Pancreas (tissue), 10 donors: ENCODE measurements around the gene PDXK. TPM values are rescaled to one million over a fixed set of nuclear protein-coding genes. Genes with fewer than 3 reads are reported as not detected.
A peak's percentile ranks its signal among the peaks of the same experiment; 100 is the strongest.

Source experiments
- ATAC-seq, 4 donors: fragments of 200-7000 bp; cut with Tn5 transposase; one replicate each; pipeline versions ENCODE4 v1.8.0 to v1.9.1; 2020; ENCODE audit warnings: mild to moderate bottlenecking in 4 of 4, moderate library complexity in 4 of 4
- DNase-seq, 6 donors: peaks; one replicate each; pipeline ENCODE4 v3.0.0-alpha.2; 2020
- FAIRE-seq: peaks from 2 replicates; lab custom pipeline; 2012; peaks lifted over from hg19 to GRCh38; lab: Jason Lieb, UNC
- H3K27ac ChIP-seq, 4 donors: fragments of 200-600 bp; sonication (generic); 1 replicate in 3 of 4; 2 replicates in 1 of 4; pipeline versions ENCODE4 v1.5.0 to v1.8.0; 2020
- H3K27me3 ChIP-seq, 4 donors: fragments of 200-600 bp; one replicate each; pipeline ENCODE4 v1.8.0; 2021
- H3K36me3 ChIP-seq, 3 donors: fragments of 200-600 bp; sonication (generic) in 1 of 3; one replicate each; pipeline versions ENCODE4 v1.5.0 to v1.8.0; 2020 to 2021
- H3K4me1 ChIP-seq, 3 donors: fragments of 200-600 bp; one replicate each; pipeline ENCODE4 v1.8.0; 2021
- H3K4me3 ChIP-seq, 4 donors: fragments of 200-600 bp; sonication (generic) in 2 of 4; one replicate each; pipeline versions ENCODE4 v1.5.0 to v1.8.0; 2020 to 2021
- H3K9me3 ChIP-seq, 4 donors: fragments of 200-600 bp; one replicate each; pipeline ENCODE4 v1.8.0; 2021
- CTCF ChIP-seq, 4 donors: fragments of 200-600 bp; sonication (generic) in 3 of 4; IDR thresholded peaks; one replicate each; pipeline versions ENCODE4 v1.5.0 to v1.8.0; 2021; ENCODE audit warnings: antibody characterized with exemption in 4 of 4
- WGBS, 2 donors: extraction: QIAGEN DNeasy Blood & Tissue Kit; methylation state at CpG; one replicate each; pipeline ENCODE4 v1.1.7; 2013; 5-methylcytosine and 5-hydroxymethylcytosine counted together
- intact Hi-C, 3 donors: fragments of 100-400 bp; cut with DNase I; formaldehyde crosslinking; loops; one replicate each; pipeline versions ENCODE4 v1.11.1 to v1.14.2; 2022
- polyA plus RNA-seq, 2 donors: library from polyadenylated mRNA; stranded (reverse); fragments of 200-250 nt; gene quantifications; one replicate each; pipeline ENCODE4 v1.2.3, GENCODE V29; 2013
- total RNA-seq, 6 donors: library from RNA; stranded (reverse); fragmentation: NEBNext Ultra II Directional in 4 of 6; extraction: Animal tissue kit (Norgen Biotek cat#: 25700) in 4 of 6; gene quantifications; one replicate each; pipeline versions ENCODE4 v1.2.1 to v1.2.4, GENCODE V29; 2021 to 2023
- donor health status: healthy with polysubstance abuse.
- donor health status: DM: no; HTN: no; CAD: no; lungs with moderate emphysema.
- donor health status: DM: no; HTN: no; CAD: no.
- donor health status: control.
- donor health status: control.
- donor health status: Bipolar disorder and iron deficiency.
- donor health status: DM: yes; HTN: yes; CAD: no.
- donor health status: DM: no; HTN: no; CAD: no.
- donor health status: DM: no; HTN: no; CAD: no.
- donor health status: DM: yes; HTN: yes; CAD: no.

Gene PDXK
- total and polyA plus RNA-seq, 8 donors, result 63.2 to 100 (median 65.9) TPM

GRCh38 chr21:43735236-43736091 is 16.5 kb downstream of the PDXK start:
- Histone ChIP-seq H3K9me3 (no peaks in the 10 kb centered on the region), H3K36me3 (peaks cover 0 to 5% (median 0%) of the 10 kb centered on the region in 3 donors), H3K4me3 (no peak overlapping the region), H3K27me3 (no peaks in the 10 kb centered on the region), H3K27ac (no peak overlapping the region), H3K4me1 (peaks cover 6 to 17% (median 16%) of the 10 kb centered on the region in 3 donors)
- intact Hi-C loops, result no loop called here
- WGBS, 2 donors, result 92 to 93% methylated on average over 22 of the region's 22 CpGs
- TF ChIP-seq CTCF (IDR thresholded peaks at IDR 0.05), result no peak
- ATAC-seq (no peak), FAIRE-seq (no peak), DNase-seq (peak in 1 of 6 donors; percentile 64)

- WGBS, 2 donors, result 92 to 93% methylated on average over 25 of the region's 25 CpGs
- no peaks in the 10 kb centered on the region for H3K27me3 ChIP-seq
- DNase-seq, result no peak
- FAIRE-seq, result no peak
- no peak for TF ChIP-seq CTCF (IDR thresholded peaks at IDR 0.05)
- H3K4me1 ChIP-seq, result peaks cover 6 to 16% (median 16%) of the 10 kb centered on the region in 3 donors
- H3K27ac ChIP-seq, result no peak overlapping the region
- ATAC-seq, result no peak
- intact Hi-C loops, result no loop called here
- H3K36me3 ChIP-seq, result peaks cover 0 to 5% (median 0%) of the 10 kb centered on the region in 3 donors
- no peaks in the 10 kb centered on the region for H3K9me3 ChIP-seq
- H3K4me3 ChIP-seq, result no peak overlapping the region
These were observed 17.4 kb downstream of the PDXK start for GRCh38 chr21:43736224-43736883.

GRCh38 chr21:43737158-43737950 is 18.4 kb downstream of the PDXK start:
- no peaks in the 10 kb centered on the region for H3K27me3 ChIP-seq
- H3K4me1 ChIP-seq, result peaks cover 6 to 11% (median 10%) of the 10 kb centered on the region in 3 donors
- WGBS, 2 donors, result 92 to 95% methylated on average over 34 to 35 of the region's 35 CpGs
- ATAC-seq (no peak), DNase-seq (peak in 1 of 6 donors; percentile 61), FAIRE-seq (no peak)
- H3K27ac ChIP-seq, result no peak overlapping the region
- intact Hi-C loops, result no loop called here
- no peaks in the 10 kb centered on the region for H3K9me3 ChIP-seq
- H3K4me3 ChIP-seq, result no peak overlapping the region
- no peak for TF ChIP-seq CTCF (IDR thresholded peaks at IDR 0.05)
- H3K36me3 ChIP-seq, result peaks cover 0 to 11% (median 0%) of the 10 kb centered on the region in 3 donors

GRCh38 chr21:43739621-43740435 is 20.9 kb downstream of the PDXK start:
- ATAC-seq, result peak in 3 of 4 donors; percentile 9 to 15 (median 15)
- no peak overlapping the region for H3K4me3 ChIP-seq
- DNase-seq, result peak in 2 of 6 donors; percentile 57 to 78
- intact Hi-C loops, result no loop called here
- WGBS, 2 donors, result 92 to 93% methylated on average over 25 of the region's 25 CpGs
- no peak for FAIRE-seq
- H3K27ac ChIP-seq, result no peak overlapping the region
- H3K27me3 ChIP-seq, result no peaks in the 10 kb centered on the region
- no peak for TF ChIP-seq CTCF (IDR thresholded peaks at IDR 0.05)
- no peaks in the 10 kb centered on the region for H3K4me1 ChIP-seq
- peaks cover 0 to 23% (median 0%) of the 10 kb centered on the region in 3 donors for H3K36me3 ChIP-seq
- no peaks in the 10 kb centered on the region for H3K9me3 ChIP-seq
